HG03139 (cell line): Measurements from ENCODE around the gene OSM.

Experiments used
- ATAC-seq: cut with Tn5 transposase; IDR thresholded peaks from one replicate; pipeline ENCODE4 v1.9.1; 2021; ENCODE audit not compliant: unreplicated experiment

Gene OSM

GRCh38 chr22:30285846-30286200 lies 19.2 kb upstream of the OSM start:
- no peak for ATAC-seq

GRCh38 chr22:30285176-30285845 lies 18.7 kb upstream of the OSM start:
- ATAC-seq: no peak

GRCh38 chr22:30284666-30285065 lies 18.0 kb upstream of the OSM start:
- no peak for ATAC-seq

- ATAC-seq: no peak
These were observed 17.5 kb upstream of the OSM start for GRCh38 chr22:30284172-30284571.

GRCh38 chr22:30283342-30283741 lies 16.7 kb upstream of the OSM start:
- ATAC-seq: no peak

GRCh38 chr22:30282616-30283046 lies 16.0 kb upstream of the OSM start:
- no peak for ATAC-seq

- no peak for ATAC-seq
These were observed 13.9 kb upstream of the OSM start for GRCh38 chr22:30280505-30280904.

- ATAC-seq: no peak
These were observed 13.3 kb upstream of the OSM start for GRCh38 chr22:30279932-30280331.

- no peak for ATAC-seq
These were observed 12.6 kb upstream of the OSM start for GRCh38 chr22:30279046-30279788.

- no peak for ATAC-seq
These were observed 11.1 kb upstream of the OSM start for GRCh38 chr22:30277547-30278344.

GRCh38 chr22:30276039-30276438 lies 9.4 kb upstream of the OSM start:
- no peak for ATAC-seq

GRCh38 chr22:30275625-30276024 lies 9.0 kb upstream of the OSM start:
- no peak for ATAC-seq

GRCh38 chr22:30274437-30274812 lies 7.8 kb upstream of the OSM start:
- ATAC-seq: no peak

GRCh38 chr22:30273711-30274436 lies 7.2 kb upstream of the OSM start:
- no peak for ATAC-seq

GRCh38 chr22:30272781-30273601 lies 6.3 kb upstream of the OSM start:
- no peak for ATAC-seq

- no peak for ATAC-seq
These were observed 4.2 kb upstream of the OSM start for GRCh38 chr22:30270832-30271231.

- ATAC-seq: no peak
These were observed 1.7 kb upstream of the OSM start for GRCh38 chr22:30268331-30268730.

- no peak for ATAC-seq
These were observed 991 bp upstream of the OSM start for GRCh38 chr22:30267382-30268302.

GRCh38 chr22:30265823-30266444 lies 717 bp downstream of the OSM start:
- peak; percentile 58 for ATAC-seq
